DND-41 (cell line): ENCODE data around the gene DAB2.

ENCODE experiments used
- ATAC-seq: fragments of 200-7000 bp; cut with Tn5 transposase; 3 replicates; pipeline ENCODE4 v1.9.1; 2021; ENCODE audit warnings: low read depth; ENCODE audit not compliant: insufficient read depth
- DNase-seq: peaks from one replicate; pipeline ENCODE4 v3.0.0-alpha.2; 2020
- H2AFZ ChIP-seq: 2 replicates; pipeline ENCODE4 v1.6.0; 2012; ENCODE audit warnings: low read depth, low read length
- H3K27ac ChIP-seq: 2 replicates; pipeline ENCODE4 v1.5.1; 2012; ENCODE audit warnings: low read length, inconsistent platforms
- H3K27me3 ChIP-seq: fragments of 200-600 bp; sonication (generic); 2 replicates; pipeline ENCODE4 v1.6.0; 2012; ENCODE audit warnings: low read length, mild to moderate bottlenecking, inconsistent platforms; ENCODE audit not compliant: insufficient read depth, poor library complexity
- H3K36me3 ChIP-seq: 2 replicates; pipeline ENCODE4 v1.5.1; 2012; ENCODE audit warnings: low read length, inconsistent platforms; ENCODE audit not compliant: insufficient read depth
- H3K4me1 ChIP-seq: 2 replicates; pipeline ENCODE4 v1.5.1; 2012; ENCODE audit warnings: mild to moderate bottlenecking, low read length; ENCODE audit not compliant: insufficient read depth
- H3K4me2 ChIP-seq: 2 replicates; pipeline ENCODE4 v1.6.0; 2012; ENCODE audit warnings: mild to moderate bottlenecking, moderate library complexity, low read length, inconsistent platforms; ENCODE audit not compliant: insufficient read depth
- H3K4me3 ChIP-seq, 2 experiments: fragments of 200-600 bp in 1 of 2; shearing (Covaris generic) in 1 of 2; 2 replicates each; pipeline ENCODE4 v1.5.1; 2012 to 2016; ENCODE audit warnings: inconsistent platforms in 2 of 2, low read length in 2 of 2, mild to moderate bottlenecking in 2 of 2, low read depth in 1 of 2, moderate library complexity in 1 of 2
- H3K79me2 ChIP-seq: 2 replicates; pipeline ENCODE4 v1.6.0; 2012; ENCODE audit warnings: low read length, inconsistent platforms; ENCODE audit not compliant: insufficient read depth
- H3K9ac ChIP-seq: 2 replicates; pipeline ENCODE4 v1.6.0; 2012; ENCODE audit warnings: low read depth, mild to moderate bottlenecking, inconsistent platforms, low read length, moderate library complexity
- H3K9me3 ChIP-seq: 2 replicates; pipeline ENCODE4 v1.5.1; 2012; ENCODE audit warnings: low read length, moderate library complexity, mild to moderate bottlenecking, inconsistent platforms; ENCODE audit not compliant: insufficient read depth, severe bottlenecking
- H4K20me1 ChIP-seq: 2 replicates; pipeline ENCODE4 v1.6.0; 2012; ENCODE audit warnings: low read length; ENCODE audit not compliant: insufficient read depth
- CTCF ChIP-seq: IDR thresholded peaks from 2 replicates; pipeline ENCODE4 v1.5.1; 2012; ENCODE audit warnings: borderline replicate concordance, low read length, moderate library complexity, mild to moderate bottlenecking; ENCODE audit not compliant: poor library complexity, severe bottlenecking; ENCODE audit errors: extremely low read depth
- EZH2 ChIP-seq: IDR thresholded peaks from 3 replicates; pipeline ENCODE4 v1.6.1; 2012; ENCODE audit warnings: borderline replicate concordance, low read depth, mild to moderate bottlenecking, moderate library complexity, low read length, inconsistent platforms; ENCODE audit not compliant: severe bottlenecking

The DAB2 gene

GRCh38 chr5:39356263-39356662 is 68.5 kb downstream of the DAB2 start:
- Histone ChIP-seq H3K9ac (no peak overlapping the region), H2AFZ (no peak overlapping the region), H3K9me3 (no peaks in the 10 kb centered on the region), H3K79me2 (no peaks in the 10 kb centered on the region), H3K27ac (no peak overlapping the region), H3K36me3 (no peaks in the 10 kb centered on the region), H3K4me3 (no peak overlapping the region), H4K20me1 (no peaks in the 10 kb centered on the region), H3K4me1 (no peaks in the 10 kb centered on the region), H3K27me3 (no peaks in the 10 kb centered on the region), H3K4me2 (no peak overlapping the region)
- TF ChIP-seq CTCF (no peak), EZH2 (no peak)
- ATAC-seq (no peak), DNase-seq (no peak)

- ATAC-seq, result no peak
- H3K4me2 ChIP-seq, result no peak overlapping the region
- H3K4me3 ChIP-seq, result no peak overlapping the region
- no peak overlapping the region for H3K9ac ChIP-seq
- no peaks in the 10 kb centered on the region for H3K4me1 ChIP-seq
- no peaks in the 10 kb centered on the region for H3K9me3 ChIP-seq
- H3K36me3 ChIP-seq, result no peaks in the 10 kb centered on the region
- H2AFZ ChIP-seq, result no peak overlapping the region
- no peak for DNase-seq
- H3K27me3 ChIP-seq, result no peaks in the 10 kb centered on the region
- H4K20me1 ChIP-seq, result no peaks in the 10 kb centered on the region
- TF ChIP-seq CTCF (no peak), EZH2 (no peak)
- no peak overlapping the region for H3K27ac ChIP-seq
- no peaks in the 10 kb centered on the region for H3K79me2 ChIP-seq
These were observed 69.5 kb downstream of the DAB2 start for GRCh38 chr5:39355324-39355723.

GRCh38 chr5:39353717-39354399 is 70.9 kb downstream of the DAB2 start:
- H3K36me3 ChIP-seq, result no peaks in the 10 kb centered on the region

More at GRCh38 chr5:39353717-39354399, 70.9 kb downstream of the DAB2 start:
- Histone ChIP-seq H3K4me1 (no peaks in the 10 kb centered on the region), H2AFZ (no peak overlapping the region), H3K27me3 (no peaks in the 10 kb centered on the region), H3K9ac (no peak overlapping the region), H4K20me1 (no peaks in the 10 kb centered on the region), H3K79me2 (no peaks in the 10 kb centered on the region), H3K4me2 (no peak overlapping the region), H3K27ac (no peak overlapping the region), H3K9me3 (no peaks in the 10 kb centered on the region), H3K4me3 (no peak overlapping the region)
- no peak for TF ChIP-seq CTCF
- no peak for TF ChIP-seq EZH2
- ATAC-seq (no peak), DNase-seq (no peak)
